22Rv1 (cell line): ENCODE measurements around the gene GRIA4.

Experiments used
- ZFX ChIP-seq: fragments of 450-650 bp; IDR thresholded peaks from 2 replicates; pipeline ENCODE4 v1.6.1; 2017; ENCODE audit warnings: antibody characterized with exemption, borderline replicate concordance
- TF ChIP-seq, protein P1 (sequence below): fragments of 450-650 bp; IDR thresholded peaks from 2 replicates; pipeline ENCODE4 v1.5.1; 2017; ENCODE audit warnings: mild to moderate bottlenecking

DNA sequence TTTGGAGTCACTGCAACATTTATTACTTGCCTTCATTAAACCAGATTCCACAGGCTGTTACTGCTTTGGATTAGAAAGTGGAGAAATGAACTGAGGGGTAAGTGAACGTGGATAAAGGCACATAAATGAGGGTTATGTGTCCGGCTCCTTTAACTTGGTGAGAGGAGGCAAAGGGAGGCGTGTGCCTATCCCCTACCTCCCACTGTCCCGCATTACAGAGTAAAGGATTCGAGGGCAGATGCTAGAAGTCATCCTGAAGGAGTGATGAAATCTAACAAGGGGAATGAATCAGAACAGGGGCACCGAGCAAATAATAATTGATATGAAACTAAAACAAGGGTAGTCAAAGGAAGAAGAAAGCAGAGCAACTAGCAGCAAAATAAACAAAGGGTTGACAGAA, 147.2 kb downstream of the GRIA4 start:
- TF ChIP-seq, protein P1, sequence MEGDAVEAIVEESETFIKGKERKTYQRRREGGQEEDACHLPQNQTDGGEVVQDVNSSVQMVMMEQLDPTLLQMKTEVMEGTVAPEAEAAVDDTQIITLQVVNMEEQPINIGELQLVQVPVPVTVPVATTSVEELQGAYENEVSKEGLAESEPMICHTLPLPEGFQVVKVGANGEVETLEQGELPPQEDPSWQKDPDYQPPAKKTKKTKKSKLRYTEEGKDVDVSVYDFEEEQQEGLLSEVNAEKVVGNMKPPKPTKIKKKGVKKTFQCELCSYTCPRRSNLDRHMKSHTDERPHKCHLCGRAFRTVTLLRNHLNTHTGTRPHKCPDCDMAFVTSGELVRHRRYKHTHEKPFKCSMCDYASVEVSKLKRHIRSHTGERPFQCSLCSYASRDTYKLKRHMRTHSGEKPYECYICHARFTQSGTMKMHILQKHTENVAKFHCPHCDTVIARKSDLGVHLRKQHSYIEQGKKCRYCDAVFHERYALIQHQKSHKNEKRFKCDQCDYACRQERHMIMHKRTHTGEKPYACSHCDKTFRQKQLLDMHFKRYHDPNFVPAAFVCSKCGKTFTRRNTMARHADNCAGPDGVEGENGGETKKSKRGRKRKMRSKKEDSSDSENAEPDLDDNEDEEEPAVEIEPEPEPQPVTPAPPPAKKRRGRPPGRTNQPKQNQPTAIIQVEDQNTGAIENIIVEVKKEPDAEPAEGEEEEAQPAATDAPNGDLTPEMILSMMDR: no peak
- TF ChIP-seq ZFX: no peak
